Stimulated activated CD8-positive, alpha-beta memory T cell treated with anti-CD3 and anti-CD28 coated beads, Interleukin-12 subunit alpha, Interleukin-12 subunit beta, amount 100 ng/mL, for 1 hour (primary cell): ENCODE measurements around the gene C1orf74.
"Not testable (repeated sequence)": the region's sequence is repeated elsewhere in the genome, so short reads cannot be mapped to it uniquely, and the experiment has no call there.

Source experiments
- DNase-seq: peaks from one replicate; pipeline ENCODE4 v3.0.0-alpha.2; 2020; ENCODE audit warnings: low read depth

C1orf74 gene

DNA sequence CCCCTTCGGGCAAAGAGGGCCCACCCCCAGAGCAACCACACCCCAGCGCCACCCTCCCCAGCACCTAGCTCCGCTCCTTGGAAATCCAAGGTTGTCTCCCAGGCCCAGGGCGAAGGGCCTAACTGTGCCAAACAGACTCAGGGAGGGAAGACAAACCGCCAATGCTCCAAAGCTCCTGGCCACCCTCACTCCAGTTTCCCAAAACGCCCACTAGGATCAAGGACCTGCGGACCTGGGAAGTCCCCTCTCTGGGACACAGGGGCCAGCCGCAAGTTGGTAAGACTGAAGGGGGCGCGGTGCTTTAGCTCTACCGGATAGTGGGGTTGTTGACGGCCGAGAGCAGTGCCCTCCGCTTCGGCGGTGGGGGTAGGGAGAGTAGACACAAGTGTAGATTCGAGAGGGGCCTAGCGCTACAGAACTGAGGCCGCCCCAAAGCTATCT, 21.0 kb upstream of the C1orf74 start:
- DNase-seq: no peak

DNA sequence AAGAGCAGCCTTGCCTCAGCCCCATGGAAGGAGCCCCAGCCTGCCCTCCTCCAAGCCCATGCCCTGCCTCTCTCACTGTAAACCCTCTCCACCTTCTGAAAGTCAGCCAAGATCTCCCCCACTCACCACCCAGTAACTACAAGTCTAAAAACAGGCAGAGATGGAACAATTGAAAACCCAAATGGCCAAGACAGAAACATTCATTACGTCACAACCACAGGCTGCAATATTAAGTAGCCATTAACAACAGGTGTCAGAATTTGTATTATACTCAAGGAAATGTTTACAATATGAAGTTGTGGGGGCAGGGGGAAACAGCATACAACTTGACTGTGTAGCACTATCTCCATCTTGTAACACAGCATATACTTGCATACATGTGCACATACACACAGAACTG, 19.2 kb upstream of the C1orf74 start:
- DNase-seq: no peak

GRCh38 chr1:209802780-209803152, 18.4 kb upstream of the C1orf74 start:
- no peak for DNase-seq

DNA sequence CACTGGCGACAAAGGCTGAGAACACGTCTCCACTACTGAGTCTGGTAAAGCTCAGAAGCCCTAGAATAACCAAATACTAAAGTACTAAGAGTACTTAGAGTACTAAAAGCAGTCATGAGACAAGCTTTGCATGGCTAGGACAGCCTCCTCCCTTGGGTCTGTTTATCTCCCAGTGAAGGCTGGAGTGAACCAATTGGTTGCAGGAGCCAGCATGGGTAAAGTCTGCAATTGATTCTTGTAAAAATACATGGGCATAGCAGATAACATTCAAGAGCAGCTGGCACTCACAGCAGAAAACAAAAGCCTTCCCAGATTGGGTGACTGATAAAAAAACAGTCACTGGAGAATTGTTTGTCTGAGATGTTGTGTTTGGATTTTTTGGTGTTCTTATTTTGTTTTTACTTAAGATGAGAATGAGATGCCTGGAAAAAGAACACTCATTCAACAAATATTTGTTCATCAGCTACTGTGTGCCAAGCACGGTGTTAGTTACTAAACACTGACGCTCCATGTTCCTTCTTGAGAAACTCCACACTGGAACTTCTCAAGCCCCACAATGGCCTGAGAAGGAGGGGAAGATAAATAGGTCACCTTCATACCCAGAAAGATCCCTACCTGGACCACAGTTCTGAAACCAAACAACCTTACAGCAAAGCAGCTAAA, 17.9 kb upstream of the C1orf74 start:
- DNase-seq: no peak

DNA sequence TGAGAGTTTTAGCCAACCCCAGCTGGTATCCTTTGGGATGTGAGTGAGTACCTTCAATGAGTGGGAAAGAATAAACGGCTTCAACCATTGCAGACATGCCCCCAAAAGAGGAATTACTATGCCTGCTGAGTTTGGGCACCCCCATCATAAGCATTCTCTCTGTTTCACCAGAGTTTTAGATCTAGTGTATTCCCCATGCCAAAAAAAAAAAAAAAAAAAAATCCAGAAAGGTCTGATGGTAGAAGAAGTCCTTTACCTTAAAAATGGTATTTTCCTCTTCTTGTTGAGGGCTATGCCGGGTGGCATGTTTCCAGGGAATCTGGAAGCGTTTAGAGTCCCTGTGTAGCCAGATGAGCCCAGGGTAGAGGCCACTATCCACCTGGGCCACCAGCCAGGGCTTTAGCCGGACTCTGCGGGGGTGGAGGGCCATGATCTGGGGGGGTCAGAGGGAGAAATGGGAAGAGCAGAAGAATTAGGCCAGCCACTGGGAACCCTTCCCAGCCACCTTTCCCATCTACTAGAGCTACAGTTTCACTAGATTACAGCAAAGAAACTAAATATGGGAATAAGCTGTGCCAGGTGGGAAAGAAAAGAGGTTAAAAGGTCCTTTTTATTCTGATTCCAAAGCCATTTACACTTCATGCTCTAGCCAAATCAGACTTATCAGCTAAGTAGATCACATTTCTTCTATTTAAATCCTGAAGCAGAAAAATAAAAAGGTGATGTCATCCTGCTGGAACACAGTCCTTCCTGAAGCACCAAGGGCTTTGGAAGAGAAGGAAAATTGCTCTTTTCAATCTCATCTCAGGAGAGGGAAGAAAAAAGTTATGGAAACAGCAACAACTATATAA, 16.9 kb upstream of the C1orf74 start:
- no peak for DNase-seq

DNA sequence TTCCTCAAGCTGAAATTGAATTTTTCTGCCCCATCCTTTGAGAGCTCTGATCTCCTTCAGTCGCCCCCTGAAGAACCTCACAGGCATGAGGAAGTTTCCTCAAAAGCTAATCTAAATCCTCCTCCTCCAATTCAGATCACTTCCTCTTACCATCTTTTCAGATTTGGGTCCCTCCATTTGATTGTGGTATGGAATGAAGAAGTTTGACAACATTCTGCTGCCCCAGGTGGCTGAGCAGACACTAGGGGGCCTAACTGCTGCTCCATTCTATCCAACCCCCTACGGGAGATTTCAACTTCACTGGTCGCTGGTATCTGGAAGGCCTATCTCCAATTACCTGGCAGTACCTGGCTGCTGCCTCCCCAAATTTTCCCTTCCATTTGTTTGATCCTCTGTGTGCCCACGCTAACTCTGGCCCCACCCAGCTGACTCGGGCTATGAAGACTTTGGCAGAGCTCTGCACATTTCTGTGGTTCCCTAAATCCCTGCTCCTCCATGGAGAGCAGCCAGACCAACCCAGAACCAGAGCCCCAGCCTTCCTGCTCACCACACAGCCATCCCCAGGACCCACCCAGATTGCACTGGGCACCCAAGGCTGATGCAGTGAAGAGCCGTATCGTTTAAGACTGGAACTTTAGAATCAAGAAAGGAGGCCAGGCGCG, 13.8 kb upstream of the C1orf74 start:
- DNase-seq: no peak

DNA sequence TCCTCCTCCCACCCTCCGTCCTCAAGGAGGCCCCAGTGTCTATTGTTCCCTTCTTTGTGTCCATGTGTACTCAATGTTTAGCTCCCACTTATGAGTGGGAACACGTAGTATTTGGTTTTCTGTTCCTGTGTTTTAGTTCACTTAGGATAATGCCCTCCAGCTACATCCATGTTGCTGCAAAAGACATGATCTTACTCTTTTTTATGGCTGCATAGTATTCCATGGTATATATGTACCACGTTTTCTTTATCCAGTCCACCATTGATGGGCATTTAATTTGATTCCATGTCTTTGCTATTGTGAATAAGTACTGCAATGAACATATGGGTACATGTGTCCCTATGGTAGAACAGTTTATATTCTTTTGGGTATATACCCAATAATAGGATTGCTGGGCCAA, 9.4 kb upstream of the C1orf74 start:
- not testable (repeated sequence) for DNase-seq

DNA sequence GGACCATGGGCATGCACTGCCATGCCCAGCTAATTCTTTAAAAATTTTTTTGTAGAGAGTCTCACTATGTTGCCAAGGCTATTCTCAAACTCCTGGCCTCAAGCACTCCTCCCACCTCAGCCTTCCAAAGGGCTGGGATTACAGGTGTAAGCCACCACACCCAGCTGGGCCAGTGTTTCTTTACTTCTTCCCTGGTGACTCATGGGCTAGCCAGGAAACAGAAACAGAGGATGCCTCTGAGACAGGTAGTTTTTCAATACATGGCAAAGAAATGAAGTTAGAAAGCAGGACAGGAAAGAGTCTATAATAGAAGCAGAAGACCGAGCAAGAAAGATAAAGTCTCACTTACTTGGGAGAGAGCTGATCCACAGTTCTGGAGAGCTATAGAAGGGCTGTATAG, 7.6 kb upstream of the C1orf74 start:
- no peak for DNase-seq

GRCh38 chr1:209790286-209791193, 6.2 kb upstream of the C1orf74 start:
- DNase-seq: no peak

GRCh38 chr1:209789245-209789644, 4.9 kb upstream of the C1orf74 start:
- no peak for DNase-seq

GRCh38 chr1:209787551-209787950, 3.2 kb upstream of the C1orf74 start:
- no peak for DNase-seq

DNA sequence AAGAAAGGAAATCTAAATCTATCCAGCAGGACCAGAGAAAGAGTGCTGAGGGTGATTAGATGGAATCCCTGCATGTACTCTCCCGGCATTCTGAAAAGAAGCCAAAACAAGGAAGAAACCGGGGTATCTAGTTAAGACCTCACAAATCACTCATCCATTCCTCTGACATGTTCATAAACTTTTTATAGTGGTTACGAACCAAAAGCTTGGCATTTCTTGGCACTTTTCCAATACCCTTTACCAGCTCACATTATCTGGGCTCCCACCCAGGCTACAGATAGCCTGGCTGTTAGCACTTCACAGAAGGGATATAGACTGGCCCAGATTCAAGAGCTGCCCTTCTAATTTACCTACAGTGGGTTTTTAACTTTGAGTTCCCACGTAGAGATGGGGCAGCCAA, 1.8 kb upstream of the C1orf74 start:
- DNase-seq: no peak

DNA sequence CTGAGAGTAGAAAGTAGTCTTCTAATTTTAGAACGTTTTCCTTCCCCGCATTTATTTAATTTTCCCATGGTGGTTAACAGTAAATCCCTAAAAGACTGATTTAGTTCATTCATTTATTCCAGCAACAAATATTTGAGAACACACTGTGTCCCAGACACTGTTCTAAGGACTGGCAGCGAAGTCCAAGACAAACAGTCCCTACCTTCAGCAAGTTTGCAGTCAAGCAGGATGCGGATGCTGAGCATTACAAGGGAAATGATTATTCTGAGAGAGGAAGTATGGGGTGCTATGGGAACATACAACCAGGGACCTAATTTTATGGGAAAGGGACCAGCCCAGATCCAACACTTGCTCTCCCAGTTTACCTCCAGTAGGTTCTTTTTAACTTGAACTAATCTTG, 1.2 kb upstream of the C1orf74 start:
- no peak for DNase-seq

DNA sequence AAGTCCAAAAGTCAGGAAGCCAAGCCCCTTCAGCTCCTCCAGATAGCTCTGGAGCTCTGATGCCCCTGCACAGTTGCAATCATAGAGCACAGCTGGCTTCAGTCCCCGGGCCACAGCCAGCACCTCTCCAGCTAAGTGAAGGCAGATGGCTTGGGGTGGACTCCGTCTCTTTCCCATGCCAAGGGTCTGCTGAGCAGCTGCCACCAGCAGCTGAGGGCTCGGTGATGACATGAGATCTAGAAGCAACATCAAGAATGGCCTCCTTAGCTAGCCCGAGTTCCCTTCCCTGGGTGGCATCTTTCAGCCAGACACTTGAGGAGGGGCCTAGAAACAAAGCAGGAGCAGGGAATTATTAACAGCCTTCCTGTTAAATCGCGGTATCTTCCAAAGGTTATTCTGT, 973 bp downstream of the C1orf74 start:
- DNase-seq: no peak

GRCh38 chr1:209780268-209780667, 4.1 kb downstream of the C1orf74 start:
- no peak for DNase-seq

GRCh38 chr1:209778102-209778501, 6.3 kb downstream of the C1orf74 start:
- no peak for DNase-seq

GRCh38 chr1:209777587-209777986, 6.8 kb downstream of the C1orf74 start:
- no peak for DNase-seq

DNA sequence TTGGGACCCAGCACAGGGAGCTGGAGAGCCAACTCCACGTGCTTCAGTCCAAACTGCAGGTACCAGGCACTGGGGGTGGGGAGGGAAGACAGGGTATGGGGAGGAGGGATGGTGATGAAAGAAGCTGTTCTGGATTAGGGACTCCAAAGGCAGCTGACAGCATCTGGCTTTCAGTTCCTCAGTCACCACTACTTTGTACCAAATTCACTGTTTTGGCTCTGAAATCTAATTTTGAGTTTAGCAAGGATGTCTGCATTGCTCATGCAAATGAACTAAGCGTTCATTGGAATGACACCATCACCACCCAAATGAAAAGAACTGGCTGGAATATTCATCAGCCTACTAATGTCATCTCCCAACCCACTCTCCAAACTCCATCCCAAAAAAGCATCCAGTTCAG, 8.7 kb downstream of the C1orf74 start:
- no peak for DNase-seq

- DNase-seq: no peak
Measured at GRCh38 chr1:209774592-209774991, 9.8 kb downstream of the C1orf74 start.

DNA sequence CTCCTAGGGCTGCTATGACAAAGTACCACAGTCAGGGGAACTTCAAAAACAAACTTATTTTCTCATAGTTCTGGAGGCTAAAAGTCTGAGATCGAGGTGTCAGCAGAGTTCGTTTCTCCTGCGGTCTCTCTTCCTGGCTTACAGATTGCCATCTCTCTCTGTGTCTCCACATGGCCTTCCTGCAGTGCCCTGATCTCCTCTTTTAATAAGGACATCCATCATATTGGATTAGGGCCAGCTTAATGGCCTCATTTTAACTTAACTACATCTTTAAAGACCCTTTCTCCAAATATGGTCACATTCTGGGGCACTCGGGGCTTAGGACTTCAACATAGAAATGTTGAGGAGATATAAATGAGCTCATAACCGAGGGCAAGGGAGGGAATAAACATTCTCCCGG, 12.2 kb downstream of the C1orf74 start:
- DNase-seq: no peak

DNA sequence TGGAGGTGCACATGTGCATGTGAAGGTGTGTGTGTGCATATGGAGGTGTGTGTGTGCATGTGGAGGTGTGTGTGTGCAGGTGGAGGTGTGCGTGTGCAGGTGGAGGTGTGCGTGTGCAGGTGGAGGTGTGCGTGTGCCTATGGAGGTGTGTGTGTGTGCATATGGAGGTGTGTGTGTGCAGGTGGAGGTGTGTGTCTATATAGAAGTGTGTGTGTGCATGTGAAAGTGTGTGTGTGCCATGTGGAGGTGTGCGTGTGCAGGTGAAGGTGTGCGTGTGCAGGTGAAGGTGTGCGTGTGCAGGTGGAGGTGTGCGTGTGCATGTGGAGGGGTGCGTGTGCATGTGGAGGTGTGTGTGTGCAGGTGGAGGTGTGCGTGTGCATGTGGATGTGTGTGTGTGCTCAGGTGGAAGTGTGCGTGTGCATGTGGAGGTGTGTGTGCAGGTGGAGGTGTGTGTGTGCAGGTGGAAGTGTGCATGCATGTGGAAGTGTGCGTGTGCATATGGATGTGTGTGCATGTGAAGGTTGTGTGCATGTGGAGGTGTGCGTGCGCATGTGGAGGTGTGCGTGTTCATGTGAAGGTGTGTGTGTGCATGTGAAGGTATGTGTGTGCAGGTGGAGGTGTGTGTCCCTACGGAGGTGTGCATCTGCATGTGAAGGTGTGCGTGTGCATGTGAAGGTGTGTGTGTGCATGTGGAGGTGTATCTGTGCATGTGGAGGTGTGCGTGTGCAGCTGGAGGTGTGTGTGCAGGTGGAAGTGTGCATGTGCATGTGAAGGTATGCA, 13.5 kb downstream of the C1orf74 start:
- no peak for DNase-seq
